HepG2 (cell line): ENCODE data around the gene TCF12. TPM values are rescaled to one million over a fixed set of nuclear protein-coding genes. Genes with fewer than 3 reads are reported as not detected.
"Not testable (repeated sequence)": the region's sequence is repeated elsewhere in the genome, so short reads cannot be mapped to it uniquely, and the experiment has no call there.

ENCODE experiments used
- ATAC-seq: fragments of 200-7000 bp; cut with Tn5 transposase; 3 replicates; pipeline ENCODE4 v1.9.1; 2020; ENCODE audit warnings: mild to moderate bottlenecking, moderate library complexity
- BruUV-seq: library from RNA; stranded (reverse); fragments of 400-500 nt; replicated peaks from 2 replicates; lab custom pipeline; 2021; lab: Mats Ljungman, UMichigan
- CTCF ChIA-PET: fragments of 300-600 bp; formaldehyde crosslinking; extraction: SDS; loops from one replicate; lab custom pipeline; 2021; ENCODE audit warnings: low total read pairs, inconsistent platforms, low intra/inter-chr PET ratio; lab: Yijun Ruan, JAX
- POLR2A ChIA-PET: fragments of 350-600 bp; sonication (Branson Sonifier 250); formaldehyde crosslinking; loops from one replicate; lab custom pipeline; 2020; ENCODE audit warnings: antibody characterized with exemption, inconsistent platforms; lab: Yijun Ruan, JAX
- DNase-seq: peaks from one replicate; pipeline ENCODE4 v3.0.0-alpha.2; 2015; ENCODE audit warnings: low spot score
- FAIRE-seq: peaks from 3 replicates; lab custom pipeline; 2011; peaks lifted over from hg19 to GRCh38; lab: Jason Lieb, UNC
- H2AFZ ChIP-seq: one replicate; pipeline ENCODE4 v1.6.1; 2011; ENCODE audit warnings: low read length, inconsistent platforms
- H3K27ac ChIP-seq: fragments of 300-600 bp; 3 replicates; pipeline ENCODE4 v1.8.0; 2011; ENCODE audit warnings: mixed run types, mild to moderate bottlenecking, mixed read lengths, low read length, inconsistent platforms; ENCODE audit not compliant: insufficient read depth; ENCODE audit errors: extremely low read length
- H3K27me3 ChIP-seq, 2 experiments: fragments of 200-600 bp in 1 of 2; 2 replicates in 1 of 2; 3 replicates in 1 of 2; pipeline versions ENCODE4 v1.6.0 to v1.8.0; 2011; ENCODE audit warnings: low read length in 2 of 2, mild to moderate bottlenecking in 2 of 2, moderate library complexity in 2 of 2, inconsistent platforms in 1 of 2; ENCODE audit not compliant: insufficient read depth in 2 of 2, control insufficient read depth in 1 of 2
- H3K36me3 ChIP-seq, 2 experiments: fragments of 200-600 bp in 1 of 2; replicated peaks in 1 of 2; 2 replicates in 1 of 2; 3 replicates in 1 of 2; pipeline versions ENCODE4 v1.5.1 to v1.8.0; 2011; ENCODE audit warnings: low read length in 2 of 2, inconsistent platforms in 1 of 2; ENCODE audit not compliant: insufficient read depth in 2 of 2, control insufficient read depth in 1 of 2
- H3K4me1 ChIP-seq: 2 replicates; pipeline ENCODE4 v1.5.1; 2012; ENCODE audit warnings: low read length, inconsistent platforms; ENCODE audit not compliant: insufficient read depth
- H3K4me2 ChIP-seq: 2 replicates; pipeline ENCODE4 v1.6.0; 2011; ENCODE audit warnings: low read depth, low read length, inconsistent platforms
- H3K4me3 ChIP-seq, 3 experiments: fragments of 200-600 bp in 1 of 3; sonication (generic), shearing (Covaris generic) in 1 of 3; replicated peaks in 1 of 3; 2 replicates each; pipeline ENCODE4 v1.5.1; 2011 to 2016; ENCODE audit warnings: low read length in 3 of 3, inconsistent platforms in 2 of 3, low read depth in 2 of 3, mild to moderate bottlenecking in 2 of 3, control low read depth in 1 of 3, mixed read lengths in 1 of 3; ENCODE audit not compliant: insufficient read depth in 1 of 3
- H3K79me2 ChIP-seq: one replicate; pipeline ENCODE4 v1.6.1; 2011; ENCODE audit warnings: low read length, inconsistent platforms; ENCODE audit not compliant: insufficient read depth
- H3K9ac ChIP-seq: 2 replicates; pipeline ENCODE4 v1.6.0; 2011; ENCODE audit warnings: mild to moderate bottlenecking, low read depth, low read length, inconsistent platforms; ENCODE audit not compliant: insufficient read depth
- H3K9me3 ChIP-seq: 2 replicates; pipeline ENCODE4 v1.5.1; 2012; ENCODE audit warnings: mild to moderate bottlenecking, low read length
- H4K20me1 ChIP-seq: 2 replicates; pipeline ENCODE4 v1.6.0; 2011; ENCODE audit warnings: inconsistent platforms, mild to moderate bottlenecking, low read length, moderate library complexity; ENCODE audit not compliant: insufficient read depth
- GPN1 ChIP-seq: sonication (generic); formaldehyde crosslinking; IDR thresholded peaks from 2 replicates; pipeline ENCODE4 v1.5.1; 2020; ENCODE audit warnings: missing genetic modification reagents, borderline replicate concordance
- KDM4B ChIP-seq: sonication (generic); formaldehyde crosslinking; IDR thresholded peaks from 2 replicates; pipeline ENCODE4 v1.4.0; 2020; ENCODE audit warnings: missing genetic modification reagents
- ZFP36L2 ChIP-seq: sonication (generic); formaldehyde crosslinking; IDR thresholded peaks from 2 replicates; pipeline ENCODE4 v1.4.0; 2020; ENCODE audit warnings: missing genetic modification reagents
- ZKSCAN8 ChIP-seq: IDR thresholded peaks from 2 replicates; pipeline ENCODE4 v1.6.1; 2016; ENCODE audit warnings: borderline replicate concordance, missing genetic modification reagents, missing compliant biosample characterization
- ZNF296 ChIP-seq: sonication (generic); formaldehyde crosslinking; conservative IDR thresholded peaks from 2 replicates; pipeline ENCODE4 v1.5.0; 2020; ENCODE audit warnings: mild to moderate bottlenecking, missing genetic modification reagents
- ZNF883 ChIP-seq: sonication (generic); formaldehyde crosslinking; IDR thresholded peaks from 2 replicates; pipeline ENCODE4 v1.5.1; 2020; ENCODE audit warnings: mild to moderate bottlenecking, missing genetic modification reagents; ENCODE audit errors: not compliant biosample characterization
- WGBS: methylation state at CpG from one replicate; pipeline ENCODE4 v1.1.6; 2017; ENCODE audit warnings: low lambda C conversion rate; 5-methylcytosine and 5-hydroxymethylcytosine counted together
- in situ Hi-C: cut with HindIII; loops from 2 replicates; pipeline ENCODE4 v1.10.0; 2017; ENCODE audit warnings: low pct_unique_long_range_greater_than_20kb; ENCODE audit not compliant: extremely low pct_ligation_motif_present
- intact Hi-C: fragments of 100-400 bp; cut with micrococcal nuclease; formaldehyde crosslinking; loops from one replicate; pipeline ENCODE4 v1.10.0; 2022; ENCODE audit not compliant: unreplicated experiment
- polyA plus RNA-seq, 8 experiments: library from polyadenylated mRNA; depleted of rRNA in 3 of 8; stranded (reverse) in 7 of 8; unstranded in 1 of 8; fragments of >200 nt; fragmentation: Illumina TruSeq in 4 of 8; extraction: Trizol in 4 of 8; gene quantifications; 2 replicates each; pipeline versions ENCODE4 v1.2.1 to v1.2.3, GENCODE V29; 2011 to 2016; ENCODE audit warnings: low read depth in 4 of 8, missing spikeins in 1 of 8, mixed read lengths in 1 of 8; ENCODE audit not compliant: insufficient read depth in 1 of 8
- total RNA-seq, 5 experiments: library from RNA; depleted of rRNA; stranded (reverse); fragments of >200 nt; fragmentation: Illumina TruSeq; extraction: Trizol; gene quantifications; 2 replicates each; pipeline ENCODE4 v1.2.3, GENCODE V29; 2016; ENCODE audit warnings: low read depth in 1 of 5
- TF ChIP-seq, protein P1 (sequence below): sonication (generic); formaldehyde crosslinking; IDR thresholded peaks from 2 replicates; pipeline ENCODE4 v1.4.0; 2020; ENCODE audit warnings: missing genetic modification reagents
- TF ChIP-seq, protein P2 (sequence below): sonication (generic); formaldehyde crosslinking; IDR thresholded peaks from 2 replicates; pipeline ENCODE4 v1.5.0; 2020; ENCODE audit warnings: missing genetic modification reagents
- TF ChIP-seq, protein P3 (sequence below): sonication (generic); formaldehyde crosslinking; IDR thresholded peaks from 2 replicates; pipeline ENCODE4 v1.9.0; 2022; ENCODE audit warnings: low read depth, missing genetic modification reagents
- TF ChIP-seq, protein P4 (sequence below): sonication (generic); formaldehyde crosslinking; IDR thresholded peaks from 2 replicates; pipeline ENCODE4 v1.5.0; 2020; ENCODE audit warnings: mild to moderate bottlenecking, missing genetic modification reagents

Gene TCF12
- total and polyA plus RNA-seq, 2 of the 13 experiments (the other 11 are each of a cell fraction or from before 2014, with no cell fraction given) = 48.6 to 51.1 TPM

DNA sequence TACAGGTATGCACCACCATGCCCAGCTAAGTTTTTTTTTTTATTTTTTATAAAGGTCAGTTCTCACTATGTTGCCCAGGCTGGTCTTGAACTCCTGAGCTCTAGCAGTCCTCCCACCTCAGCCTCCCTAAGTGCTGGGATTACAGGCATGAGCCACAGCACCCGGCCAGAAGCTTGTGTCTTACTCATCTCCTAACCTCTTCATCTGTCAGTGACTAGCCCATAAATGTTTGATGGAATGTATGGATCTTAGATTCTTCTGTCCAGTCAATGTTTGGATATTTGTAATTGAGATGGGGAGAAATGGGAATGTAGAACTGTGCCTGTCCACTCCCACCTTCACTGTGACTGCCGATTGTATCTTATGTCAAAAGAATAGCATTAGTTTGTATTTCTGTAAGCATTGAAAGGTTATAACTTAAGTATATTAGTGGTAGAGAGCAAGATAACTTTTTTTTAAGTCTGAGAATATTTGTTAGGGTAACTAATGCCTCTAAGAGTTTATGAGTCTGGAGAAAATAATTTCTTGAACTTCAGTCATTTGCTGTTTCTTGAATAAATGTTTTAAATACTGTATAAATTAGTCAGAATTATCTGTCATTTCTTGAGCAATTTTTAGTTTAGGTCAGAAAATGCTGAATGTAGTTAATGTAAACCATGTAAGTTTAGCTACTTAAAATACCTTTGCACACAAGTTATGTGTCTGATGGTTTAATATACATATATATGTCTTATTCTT lies 242.5 kb downstream of the TCF12 start (continued):
- TF ChIP-seq, protein P1, sequence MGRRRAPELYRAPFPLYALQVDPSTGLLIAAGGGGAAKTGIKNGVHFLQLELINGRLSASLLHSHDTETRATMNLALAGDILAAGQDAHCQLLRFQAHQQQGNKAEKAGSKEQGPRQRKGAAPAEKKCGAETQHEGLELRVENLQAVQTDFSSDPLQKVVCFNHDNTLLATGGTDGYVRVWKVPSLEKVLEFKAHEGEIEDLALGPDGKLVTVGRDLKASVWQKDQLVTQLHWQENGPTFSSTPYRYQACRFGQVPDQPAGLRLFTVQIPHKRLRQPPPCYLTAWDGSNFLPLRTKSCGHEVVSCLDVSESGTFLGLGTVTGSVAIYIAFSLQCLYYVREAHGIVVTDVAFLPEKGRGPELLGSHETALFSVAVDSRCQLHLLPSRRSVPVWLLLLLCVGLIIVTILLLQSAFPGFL (CRISPR knock-in tag) = no peak
- TF ChIP-seq, protein P2, sequence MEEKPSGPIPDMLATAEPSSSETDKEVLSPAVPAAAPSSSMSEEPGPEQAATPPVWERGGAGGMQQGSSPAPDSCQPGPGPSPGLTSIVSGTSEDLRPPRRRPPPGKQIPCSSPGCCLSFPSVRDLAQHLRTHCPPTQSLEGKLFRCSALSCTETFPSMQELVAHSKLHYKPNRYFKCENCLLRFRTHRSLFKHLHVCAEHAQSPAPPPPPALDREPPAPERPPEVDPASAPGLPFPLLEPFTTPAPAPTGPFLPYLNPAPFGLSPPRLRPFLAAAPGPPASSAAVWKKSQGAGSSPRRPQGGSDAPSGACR = no peak

DNA sequence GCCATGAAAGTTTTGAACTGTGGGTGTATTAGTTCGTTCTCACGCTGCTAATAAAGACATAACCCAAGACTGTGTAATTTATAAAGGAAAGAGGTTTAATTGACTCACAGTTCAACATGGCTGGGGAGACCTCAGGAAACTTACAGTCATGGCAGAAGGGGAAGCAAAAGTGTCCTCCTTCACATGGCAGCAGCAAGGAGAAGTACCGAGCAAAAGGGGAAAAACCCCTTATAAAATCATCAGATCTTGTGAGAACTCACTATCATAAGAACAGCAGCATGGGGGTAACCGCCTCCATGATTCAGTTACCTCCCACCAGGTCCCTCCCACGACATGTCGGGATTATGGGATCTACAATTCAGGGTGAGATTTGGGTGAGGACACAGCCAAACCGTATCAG lies 245.8 kb downstream of the TCF12 start:
- POLR2A ChIA-PET, intact Hi-C loops, H3K4me3 ChIP-seq, H3K79me2 ChIP-seq, BruUV-seq, DNase-seq, FAIRE-seq, ATAC-seq, H3K27ac ChIP-seq, H4K20me1 ChIP-seq, H3K36me3 ChIP-seq, H3K27me3 ChIP-seq, H3K9ac ChIP-seq, H3K9me3 ChIP-seq, H2AFZ ChIP-seq, H3K4me2 ChIP-seq, CTCF ChIA-PET: not testable (repeated sequence)
- 98% methylated on average over 7 of the region's 7 CpGs for WGBS
- H3K4me1 ChIP-seq = peaks cover 15% of the 10 kb centered on the region
- in situ Hi-C loops = loop anchor here (25.0 kb wide), 1 partner anchor 373 kb away; no protein-coding TSS in a partner anchor

DNA sequence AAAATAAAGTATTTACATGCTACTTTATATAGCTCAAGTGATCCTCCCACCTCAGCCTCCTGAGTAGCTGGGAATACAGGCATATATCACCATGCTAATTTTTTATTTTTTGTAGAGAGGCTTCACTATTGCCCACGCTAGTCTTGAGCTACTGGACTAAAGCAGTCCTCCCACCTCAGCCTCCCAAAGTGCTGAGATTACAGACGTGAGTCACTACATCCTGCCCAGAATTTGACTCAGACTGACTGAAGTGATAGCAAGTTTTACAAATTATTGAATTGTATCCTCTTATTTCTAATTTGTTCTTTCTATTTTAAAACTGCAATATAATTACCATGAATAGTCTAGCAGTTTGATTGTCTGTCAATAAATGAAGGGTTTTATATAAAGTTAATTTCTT lies 247.5 kb downstream of the TCF12 start:
- intact Hi-C loops (no loop called here), in situ Hi-C loops (loop anchor here (25.0 kb wide), 1 partner anchor 371 kb away; no protein-coding TSS in a partner anchor)
- DNase-seq (no peak), FAIRE-seq (no peak), ATAC-seq (no peak)
- Histone ChIP-seq H3K36me3 (peaks cover 1 to 8% of the 10 kb centered on the region in 2 experiments; a peak in 3 of 5 replicates), H3K4me3 (no peak overlapping the region), H3K27me3 (no peaks in the 10 kb centered on the region), H3K79me2 (no peaks in the 10 kb centered on the region), H2AFZ (no peak overlapping the region), H3K4me2 (no peak overlapping the region), H4K20me1 (no peaks in the 10 kb centered on the region), H3K9ac (no peak overlapping the region), H3K9me3 (no peaks in the 10 kb centered on the region), H3K4me1 (peaks cover 15% of the 10 kb centered on the region), H3K27ac (no peak overlapping the region)
- CTCF ChIA-PET = no interaction called here
- POLR2A ChIA-PET = no interaction called here
- no TSS peak for BruUV-seq
- WGBS = 98% methylated on average over 2 of the region's 2 CpGs
- TF ChIP-seq ZNF883 (CRISPR knock-in tag) (no peak), GPN1 (no peak), ZFP36L2 (CRISPR knock-in tag) (no peak), ZKSCAN8 (no peak), ZNF296 (CRISPR knock-in tag) (no peak), KDM4B (CRISPR knock-in tag) (no peak)
- TF ChIP-seq, protein P3, sequence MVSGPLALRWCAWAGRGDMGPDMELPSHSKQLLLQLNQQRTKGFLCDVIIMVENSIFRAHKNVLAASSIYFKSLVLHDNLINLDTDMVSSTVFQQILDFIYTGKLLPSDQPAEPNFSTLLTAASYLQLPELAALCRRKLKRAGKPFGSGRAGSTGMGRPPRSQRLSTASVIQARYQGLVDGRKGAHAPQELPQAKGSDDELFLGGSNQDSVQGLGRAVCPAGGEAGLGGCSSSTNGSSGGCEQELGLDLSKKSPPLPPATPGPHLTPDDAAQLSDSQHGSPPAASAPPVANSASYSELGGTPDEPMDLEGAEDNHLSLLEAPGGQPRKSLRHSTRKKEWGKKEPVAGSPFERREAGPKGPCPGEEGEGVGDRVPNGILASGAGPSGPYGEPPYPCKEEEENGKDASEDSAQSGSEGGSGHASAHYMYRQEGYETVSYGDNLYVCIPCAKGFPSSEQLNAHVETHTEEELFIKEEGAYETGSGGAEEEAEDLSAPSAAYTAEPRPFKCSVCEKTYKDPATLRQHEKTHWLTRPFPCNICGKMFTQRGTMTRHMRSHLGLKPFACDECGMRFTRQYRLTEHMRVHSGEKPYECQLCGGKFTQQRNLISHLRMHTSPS (CRISPR knock-in tag) = no peak
- TF ChIP-seq, protein P4, sequence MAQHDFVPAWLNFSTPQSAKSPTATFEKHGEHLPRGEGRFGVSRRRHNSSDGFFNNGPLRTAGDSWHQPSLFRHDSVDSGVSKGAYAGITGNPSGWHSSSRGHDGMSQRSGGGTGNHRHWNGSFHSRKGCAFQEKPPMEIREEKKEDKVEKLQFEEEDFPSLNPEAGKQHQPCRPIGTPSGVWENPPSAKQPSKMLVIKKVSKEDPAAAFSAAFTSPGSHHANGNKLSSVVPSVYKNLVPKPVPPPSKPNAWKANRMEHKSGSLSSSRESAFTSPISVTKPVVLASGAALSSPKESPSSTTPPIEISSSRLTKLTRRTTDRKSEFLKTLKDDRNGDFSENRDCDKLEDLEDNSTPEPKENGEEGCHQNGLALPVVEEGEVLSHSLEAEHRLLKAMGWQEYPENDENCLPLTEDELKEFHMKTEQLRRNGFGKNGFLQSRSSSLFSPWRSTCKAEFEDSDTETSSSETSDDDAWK (CRISPR knock-in tag) = no peak
